NCI-H2196 treated with DMSO at 0.1 percent for 48 hours (cell line): ENCODE results near the gene BLOC1S5.
"Not testable (repeated sequence)": the region's sequence is repeated elsewhere in the genome, so short reads cannot be mapped to it uniquely, and the experiment has no call there.

ENCODE experiments used
- DNase-seq: peaks from one replicate; lab custom pipeline; 2025; ENCODE audit not compliant: unreplicated experiment; lab: John Stamatoyannopoulos, UW

The BLOC1S5 gene

GRCh38 chr6:8047541-8048292 is 16.5 kb downstream of the BLOC1S5 start:
- no peak for DNase-seq

DNA sequence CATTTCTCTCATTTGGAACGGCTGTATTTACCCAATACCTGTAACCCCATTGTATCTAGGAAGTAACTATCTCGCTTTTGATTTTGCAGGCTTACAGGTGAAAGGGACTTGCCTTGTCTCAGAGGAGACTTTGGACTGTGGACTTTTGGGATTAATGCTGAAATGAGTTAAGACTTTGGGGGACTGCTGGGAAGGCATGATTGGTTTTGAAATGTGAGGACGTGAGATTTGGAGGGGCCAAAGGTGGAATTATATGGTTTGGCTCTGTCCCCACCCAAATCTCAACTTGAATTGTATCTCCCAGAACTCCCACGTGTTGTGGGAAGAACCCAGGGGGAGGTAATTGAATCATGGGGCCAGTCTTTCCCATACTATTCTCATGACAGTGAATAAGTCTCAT is 18.4 kb downstream of the BLOC1S5 start:
- not testable (repeated sequence) for DNase-seq

- no peak for DNase-seq
Observed at GRCh38 chr6:8043221-8043620, 21.0 kb downstream of the BLOC1S5 start.

DNA sequence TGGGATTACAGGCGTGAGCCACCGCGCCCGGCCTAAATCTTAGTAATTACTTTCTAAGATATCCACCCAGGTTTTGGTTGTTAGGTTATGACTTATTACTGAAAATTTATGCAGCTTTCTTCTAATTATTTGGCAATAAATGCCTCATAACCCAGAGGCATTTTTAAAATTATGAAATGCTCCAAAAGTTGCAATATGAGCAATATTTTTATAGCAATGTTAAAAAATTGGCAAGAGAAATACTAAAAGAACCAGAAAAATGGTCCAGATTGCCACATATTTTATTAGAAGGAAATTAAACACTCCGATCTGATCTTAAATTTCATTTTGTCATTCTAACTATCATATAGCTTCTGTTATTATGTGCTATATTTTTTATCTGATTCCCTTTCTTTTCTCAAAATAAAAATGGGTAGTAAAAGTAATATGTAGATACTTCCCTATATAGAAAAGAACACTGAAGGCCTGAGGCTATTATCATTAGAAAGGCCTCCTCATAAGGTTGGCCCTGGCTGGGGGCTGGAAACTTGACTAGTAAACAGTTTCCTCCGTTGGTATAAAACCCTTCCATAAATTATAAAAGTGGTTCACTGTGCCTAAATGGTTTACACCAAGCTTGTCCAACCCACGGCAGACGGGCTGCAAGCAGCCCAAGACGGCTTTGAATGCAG is 22.1 kb downstream of the BLOC1S5 start:
- no peak for DNase-seq

DNA sequence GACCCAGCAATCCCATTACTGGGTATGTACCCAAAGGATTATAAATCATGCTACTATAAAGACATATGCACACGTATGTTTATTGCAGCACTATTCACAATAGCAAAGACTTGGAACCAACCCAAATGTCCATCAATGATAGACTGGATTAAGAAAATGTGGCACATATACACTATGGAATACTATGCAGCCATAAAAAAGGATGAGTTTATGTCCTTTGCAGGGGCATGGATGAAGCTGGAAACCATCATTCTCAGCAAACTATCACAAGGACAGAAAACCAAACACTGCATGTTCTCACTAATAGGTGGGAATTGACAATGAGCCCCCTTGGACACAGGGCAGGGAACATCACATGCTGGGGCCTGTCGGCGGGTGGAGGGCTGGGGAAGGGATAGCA is 30.1 kb downstream of the BLOC1S5 start:
- not testable (repeated sequence) for DNase-seq

DNA sequence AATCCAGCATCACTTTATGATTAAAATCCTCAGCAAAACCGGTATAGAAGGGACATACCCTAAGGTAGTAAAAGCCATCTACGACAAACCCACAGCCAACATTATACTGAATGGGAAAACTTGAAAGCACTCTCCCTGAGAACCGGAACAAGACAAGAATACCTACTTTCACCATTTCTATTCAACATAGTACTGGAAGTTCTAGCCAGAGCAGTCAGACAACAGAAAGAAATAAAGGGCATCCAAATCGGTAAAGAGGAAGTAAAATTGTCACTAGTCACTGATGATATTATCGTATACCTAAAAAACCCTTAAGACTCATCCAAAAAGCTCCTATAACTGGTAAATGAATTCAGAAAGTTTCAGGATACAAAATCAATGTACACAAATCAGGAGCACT is 33.3 kb downstream of the BLOC1S5 start:
- no peak for DNase-seq

- DNase-seq, result no peak
Observed at GRCh38 chr6:8029243-8029870, 34.8 kb downstream of the BLOC1S5 start.

DNA sequence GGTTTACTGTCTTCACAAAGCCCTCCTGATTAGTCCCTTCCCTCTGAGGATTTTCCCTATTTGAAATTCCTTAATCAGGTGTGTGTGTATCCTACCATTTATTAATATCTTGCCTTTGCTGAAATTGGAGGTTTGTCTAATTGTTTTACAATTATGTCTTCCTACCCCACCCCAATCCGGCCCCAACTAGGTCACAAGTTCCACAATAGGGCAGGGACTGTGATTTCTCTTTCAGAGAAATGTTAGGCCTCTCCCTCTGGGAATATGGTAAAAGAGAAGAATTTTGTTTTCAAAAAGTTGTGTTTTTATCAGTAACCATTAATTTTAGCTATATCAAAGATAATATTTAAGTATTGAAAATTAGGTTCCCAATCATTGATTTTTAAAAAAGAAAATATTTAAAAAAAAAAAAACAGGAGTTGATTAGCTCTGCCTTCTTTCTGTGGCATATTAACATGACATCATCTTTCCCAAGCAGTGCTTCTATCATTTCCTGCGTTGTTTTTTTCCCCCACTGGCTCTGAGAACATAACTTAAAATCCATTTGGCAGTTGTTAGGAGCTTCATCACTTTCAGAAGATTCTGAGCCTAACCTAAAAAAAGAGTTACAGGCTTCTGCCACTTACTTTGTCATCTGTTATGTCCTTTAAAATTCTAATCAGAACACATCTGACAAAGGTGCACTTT is 36.1 kb downstream of the BLOC1S5 start:
- DNase-seq, result no peak

GRCh38 chr6:8026800-8027199 is 37.4 kb downstream of the BLOC1S5 start:
- no peak for DNase-seq

- DNase-seq, result no peak
Observed at GRCh38 chr6:8025191-8025590, 39.0 kb downstream of the BLOC1S5 start.

- DNase-seq, result no peak
Observed at GRCh38 chr6:8023638-8024037, 40.6 kb downstream of the BLOC1S5 start.

- no peak for DNase-seq
Observed at GRCh38 chr6:8020083-8020482, 44.1 kb downstream of the BLOC1S5 start.

GRCh38 chr6:8017705-8018104 is 46.5 kb downstream of the BLOC1S5 start:
- no peak for DNase-seq

DNA sequence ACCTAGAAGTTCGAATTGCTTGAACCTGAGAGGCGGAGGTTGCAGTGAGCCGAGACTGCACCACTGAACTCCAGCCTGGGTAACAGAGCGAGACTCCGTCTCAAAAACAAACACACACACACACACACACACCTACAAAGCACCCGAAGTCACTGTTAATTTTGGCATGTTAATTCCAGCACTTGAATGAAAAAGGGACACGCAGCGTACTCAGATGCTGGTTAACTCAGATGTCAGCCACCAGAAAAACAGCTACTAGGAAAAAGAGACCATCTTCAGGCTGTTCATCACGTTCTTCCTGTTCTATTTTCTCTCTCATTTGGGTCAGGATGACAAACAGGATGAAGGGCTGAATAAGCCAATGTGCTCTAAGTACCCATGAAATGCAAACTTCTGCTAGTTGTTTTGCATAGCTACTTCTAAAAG is 46.9 kb downstream of the BLOC1S5 start:
- DNase-seq, result no peak

GRCh38 chr6:8014947-8015346 is 49.2 kb downstream of the BLOC1S5 start:
- DNase-seq, result no peak

GRCh38 chr6:8013763-8014162 is 50.4 kb downstream of the BLOC1S5 start:
- no peak for DNase-seq

DNA sequence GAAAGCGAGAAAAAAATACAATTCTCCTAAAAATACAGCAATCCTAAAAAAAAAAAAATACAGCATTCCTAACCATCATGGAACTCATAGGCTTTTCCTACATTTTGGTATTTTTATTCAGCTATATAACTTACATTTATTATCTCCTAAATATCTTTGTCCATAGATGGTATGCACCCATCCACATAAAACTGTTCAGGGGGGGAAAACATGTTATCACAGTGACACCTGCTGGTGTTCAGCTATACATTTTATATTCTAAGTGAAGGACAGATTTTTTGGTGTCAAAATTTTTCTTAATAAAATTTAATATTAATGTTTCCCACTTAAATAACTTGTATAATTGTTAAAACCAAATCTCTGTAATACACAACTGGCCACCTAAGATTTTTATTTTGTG is 58.0 kb downstream of the BLOC1S5 start:
- peak; percentile 8 for DNase-seq

DNA sequence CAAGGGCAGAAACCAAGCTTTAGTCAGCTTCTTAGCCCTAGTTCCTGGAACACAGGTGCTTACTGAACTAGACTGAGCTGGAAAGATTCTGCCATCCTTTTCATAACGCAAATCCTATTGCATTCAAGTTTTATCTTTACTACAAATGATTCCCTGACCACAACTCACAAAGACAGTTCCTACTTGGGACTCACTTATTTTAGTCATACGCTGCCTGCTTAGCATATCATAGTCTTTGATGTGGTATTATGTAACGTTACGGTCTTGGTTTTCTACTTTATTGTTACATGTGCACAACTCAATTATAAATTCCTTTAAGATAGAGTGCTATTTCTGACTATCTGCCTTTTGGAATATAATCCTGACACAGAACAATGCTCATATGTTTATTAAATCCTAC is 59.1 kb downstream of the BLOC1S5 start:
- DNase-seq, result no peak

- no peak for DNase-seq
Observed at GRCh38 chr6:8000636-8001035, 63.6 kb downstream of the BLOC1S5 start.

DNA sequence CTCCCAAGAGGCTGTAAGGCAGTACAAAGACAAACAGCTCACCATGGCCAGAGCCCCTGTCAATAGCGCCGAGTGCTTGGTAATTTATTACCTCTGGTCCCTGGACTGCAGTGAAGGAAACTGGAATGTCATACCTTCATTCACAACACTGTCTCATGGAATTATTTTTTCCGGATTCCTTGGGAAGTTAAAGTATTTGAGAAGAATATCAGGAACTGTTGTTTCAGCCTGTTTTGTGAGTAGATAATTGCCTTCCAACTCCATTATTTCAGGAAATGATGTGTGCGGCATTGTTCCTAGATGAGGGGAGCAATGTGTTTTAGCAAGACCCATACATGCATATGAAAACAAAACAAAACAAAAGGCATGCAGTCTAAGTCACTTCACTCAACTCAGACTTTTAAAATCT is 64.0 kb downstream of the BLOC1S5 start:
- DNase-seq, result no peak

DNA sequence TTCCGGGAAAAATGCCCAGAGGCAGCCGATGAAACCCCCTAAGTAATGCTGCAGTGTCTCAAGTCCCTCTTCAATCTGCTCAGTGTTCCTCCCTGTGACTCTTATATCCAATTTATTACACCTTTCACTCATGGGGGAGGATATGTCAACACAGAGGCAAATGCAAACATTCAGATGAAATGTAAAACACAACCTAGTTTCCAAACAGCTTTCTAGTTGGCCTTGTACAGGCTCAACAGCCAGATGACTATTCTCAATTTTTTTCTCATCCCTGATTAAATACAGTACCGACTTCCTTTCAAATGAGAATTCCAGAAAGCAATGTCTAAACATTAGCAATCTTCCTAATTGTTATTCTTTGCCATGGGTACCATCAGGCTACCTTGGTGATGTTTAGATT is 65.0 kb downstream of the BLOC1S5 start:
- DNase-seq, result no peak
